H9 (cell line): ENCODE measurements around the gene THPO. TPM values are rescaled to one million over a fixed set of nuclear protein-coding genes. Genes with fewer than 3 reads are reported as not detected.

Experiments
- DNase-seq: peaks from one replicate; pipeline ENCODE4 v3.0.0-alpha.2; 2017
- H2AFZ ChIP-seq: one replicate; pipeline ENCODE4 v1.6.1; 2013; ENCODE audit warnings: mild to moderate bottlenecking, low read length, control low read depth, moderate library complexity
- H2AK5ac ChIP-seq: 2 replicates; pipeline ENCODE4 v1.6.1; 2013; ENCODE audit warnings: low read length, control low read depth, mixed read lengths; ENCODE audit not compliant: insufficient read length
- H2BK120ac ChIP-seq: one replicate; pipeline ENCODE4 v1.6.1; 2013; ENCODE audit warnings: low read depth, mild to moderate bottlenecking, low read length, control low read depth, inconsistent platforms; ENCODE audit not compliant: poor library complexity, severe bottlenecking
- H2BK12ac ChIP-seq: 2 replicates; pipeline ENCODE4 v1.6.1; 2013; ENCODE audit warnings: low read length, control low read depth, mixed read lengths, low read depth; ENCODE audit not compliant: insufficient read length
- H2BK15ac ChIP-seq: 2 replicates; pipeline ENCODE4 v1.6.1; 2013; ENCODE audit warnings: low read depth, low read length, control low read depth
- H2BK20ac ChIP-seq: one replicate; pipeline ENCODE4 v1.6.1; 2013; ENCODE audit warnings: low read depth, mild to moderate bottlenecking, low read length, control low read depth, inconsistent platforms; ENCODE audit not compliant: poor library complexity, severe bottlenecking
- H2BK5ac ChIP-seq: 2 replicates; pipeline ENCODE4 v1.6.1; 2013; ENCODE audit warnings: low read length, control low read depth, mixed read lengths; ENCODE audit not compliant: insufficient read length
- H3K14ac ChIP-seq: 2 replicates; pipeline ENCODE4 v1.6.1; 2013; ENCODE audit warnings: low read length, control low read depth; ENCODE audit not compliant: insufficient read depth
- H3K18ac ChIP-seq: 2 replicates; pipeline ENCODE4 v1.6.1; 2013; ENCODE audit warnings: low read depth, mild to moderate bottlenecking, mixed read lengths, low read length, control low read depth; ENCODE audit not compliant: insufficient read length
- H3K23ac ChIP-seq: 2 replicates; pipeline ENCODE4 v1.6.1; 2013; ENCODE audit warnings: low read length, control low read depth, mixed read lengths, low read depth; ENCODE audit not compliant: insufficient read length
- H3K23me2 ChIP-seq: 2 replicates; pipeline ENCODE4 v1.6.1; 2013; ENCODE audit warnings: low read depth, mild to moderate bottlenecking, mixed read lengths, low read length, control low read depth; ENCODE audit not compliant: insufficient read length, poor library complexity, severe bottlenecking
- H3K27ac ChIP-seq: 2 replicates; pipeline ENCODE4 v1.5.1; 2013; ENCODE audit warnings: low read length, control low read depth, mixed read lengths, low read depth; ENCODE audit not compliant: insufficient read length
- H3K27me3 ChIP-seq: 2 replicates; pipeline ENCODE4 v1.6.1; 2013; ENCODE audit warnings: low read length, control low read depth, inconsistent platforms; ENCODE audit not compliant: insufficient read depth
- H3K4ac ChIP-seq: 2 replicates; pipeline ENCODE4 v1.6.1; 2013; ENCODE audit warnings: low read depth, mild to moderate bottlenecking, control low read depth, inconsistent platforms, low read length, moderate library complexity
- H3K4me1 ChIP-seq: 2 replicates; pipeline ENCODE4 v1.6.1; 2013; ENCODE audit warnings: low read length, control low read depth, inconsistent platforms; ENCODE audit not compliant: insufficient read depth
- H3K4me2 ChIP-seq: 2 replicates; pipeline ENCODE4 v1.6.1; 2013; ENCODE audit warnings: low read length, control low read depth, mixed read lengths; ENCODE audit not compliant: insufficient read length, insufficient read depth
- H3K56ac ChIP-seq: 2 replicates; pipeline ENCODE4 v1.6.1; 2013; ENCODE audit warnings: low read depth, mild to moderate bottlenecking, mixed read lengths, low read length, control low read depth; ENCODE audit not compliant: insufficient read length
- H3K79me1 ChIP-seq: 2 replicates; pipeline ENCODE4 v1.6.1; 2013; ENCODE audit warnings: low read depth, mild to moderate bottlenecking, moderate library complexity, low read length, control low read depth, inconsistent platforms; ENCODE audit not compliant: insufficient read depth, poor library complexity, severe bottlenecking
- H3K79me2 ChIP-seq: 2 replicates; pipeline ENCODE4 v1.6.1; 2013; ENCODE audit warnings: low read length, control low read depth, inconsistent platforms; ENCODE audit not compliant: insufficient read depth
- H3K9ac ChIP-seq: 2 replicates; pipeline ENCODE4 v1.6.1; 2013; ENCODE audit warnings: low read length, control low read depth, mixed read lengths; ENCODE audit not compliant: insufficient read length; ENCODE audit errors: extremely low read depth
- H3K9me3 ChIP-seq: one replicate; pipeline ENCODE4 v1.6.1; 2013; ENCODE audit warnings: low read depth, low read length, inconsistent platforms; ENCODE audit not compliant: control insufficient read depth
- H3T11ph ChIP-seq: one replicate; pipeline ENCODE4 v1.6.1; 2013; ENCODE audit warnings: mild to moderate bottlenecking, low read length, control low read depth, inconsistent platforms
- H4K20me1 ChIP-seq: one replicate; pipeline ENCODE4 v1.6.1; 2013; ENCODE audit not compliant: control insufficient read depth, insufficient read length, insufficient read depth
- H4K5ac ChIP-seq: 2 replicates; pipeline ENCODE4 v1.6.1; 2013; ENCODE audit warnings: low read depth, mild to moderate bottlenecking, mixed read lengths, low read length, control low read depth; ENCODE audit not compliant: insufficient read length
- H4K8ac ChIP-seq: replicated peaks from 2 replicates; pipeline ENCODE4 v1.6.1; 2013; ENCODE audit warnings: low read length, control low read depth, mixed read lengths, low read depth; ENCODE audit not compliant: insufficient read length
- H4K91ac ChIP-seq: 2 replicates; pipeline ENCODE4 v1.6.1; 2013; ENCODE audit warnings: low read depth, mild to moderate bottlenecking, moderate library complexity, mixed read lengths, low read length, control low read depth; ENCODE audit not compliant: insufficient read length
- H3K27ac Mint-ChIP-seq, 3 experiments: 2 replicates in 2 of 3; 3 replicates in 1 of 3; pipeline ENCODE4 v1.8.0; 2020 to 2021; ENCODE audit warnings: mixed read lengths in 3 of 3, mild to moderate bottlenecking in 1 of 3, moderate library complexity in 1 of 3
- H3K27me3 Mint-ChIP-seq: 2 replicates; pipeline ENCODE4 v1.8.0; 2021; ENCODE audit warnings: low read depth, mild to moderate bottlenecking, moderate library complexity, mixed read lengths
- H3K36me3 Mint-ChIP-seq, 3 experiments: 2 replicates in 2 of 3; 3 replicates in 1 of 3; pipeline ENCODE4 v1.8.0; 2020 to 2021; ENCODE audit warnings: low read depth in 3 of 3, mixed read lengths in 3 of 3; ENCODE audit not compliant: insufficient read depth in 1 of 3
- H3K4me1 Mint-ChIP-seq, 2 experiments: 2 replicates each; pipeline ENCODE4 v1.8.0; 2020; ENCODE audit warnings: mixed read lengths in 2 of 2
- H3K4me3 Mint-ChIP-seq, 2 experiments: 2 replicates in 1 of 2; 3 replicates in 1 of 2; pipeline ENCODE4 v1.8.0; 2020 to 2021; ENCODE audit warnings: mild to moderate bottlenecking in 2 of 2, mixed read lengths in 2 of 2, moderate library complexity in 1 of 2
- H3K9me3 Mint-ChIP-seq, 2 experiments: 2 replicates in 1 of 2; 3 replicates in 1 of 2; pipeline ENCODE4 v1.8.0; 2020; ENCODE audit warnings: mild to moderate bottlenecking in 2 of 2, mixed read lengths in 2 of 2, moderate library complexity in 1 of 2
- WGBS: extraction: QIAGEN DNeasy Blood & Tissue Kit; methylation state at CpG from one replicate; pipeline ENCODE4 v1.1.7; 2013; ENCODE audit warnings: missing lambda C conversion rate, low lambda C conversion rate, mixed read lengths; ENCODE audit not compliant: insufficient read length; ENCODE audit errors: extremely low coverage; 5-methylcytosine and 5-hydroxymethylcytosine counted together
- total RNA-seq: library from RNA; stranded (reverse); gene quantifications from 2 replicates; pipeline ENCODE4 v1.2.1, GENCODE V29; 2021
- TF ChIP-seq, protein P1 (sequence below): fragments of 200-600 bp; sonication (generic); conservative IDR thresholded peaks from 3 replicates; pipeline ENCODE4 v1.8.0; 2021; ENCODE audit warnings: antibody characterized with exemption, mild to moderate bottlenecking

The THPO gene
- total RNA-seq, 1 experiment from 2014 or later = 0.85 TPM

DNA sequence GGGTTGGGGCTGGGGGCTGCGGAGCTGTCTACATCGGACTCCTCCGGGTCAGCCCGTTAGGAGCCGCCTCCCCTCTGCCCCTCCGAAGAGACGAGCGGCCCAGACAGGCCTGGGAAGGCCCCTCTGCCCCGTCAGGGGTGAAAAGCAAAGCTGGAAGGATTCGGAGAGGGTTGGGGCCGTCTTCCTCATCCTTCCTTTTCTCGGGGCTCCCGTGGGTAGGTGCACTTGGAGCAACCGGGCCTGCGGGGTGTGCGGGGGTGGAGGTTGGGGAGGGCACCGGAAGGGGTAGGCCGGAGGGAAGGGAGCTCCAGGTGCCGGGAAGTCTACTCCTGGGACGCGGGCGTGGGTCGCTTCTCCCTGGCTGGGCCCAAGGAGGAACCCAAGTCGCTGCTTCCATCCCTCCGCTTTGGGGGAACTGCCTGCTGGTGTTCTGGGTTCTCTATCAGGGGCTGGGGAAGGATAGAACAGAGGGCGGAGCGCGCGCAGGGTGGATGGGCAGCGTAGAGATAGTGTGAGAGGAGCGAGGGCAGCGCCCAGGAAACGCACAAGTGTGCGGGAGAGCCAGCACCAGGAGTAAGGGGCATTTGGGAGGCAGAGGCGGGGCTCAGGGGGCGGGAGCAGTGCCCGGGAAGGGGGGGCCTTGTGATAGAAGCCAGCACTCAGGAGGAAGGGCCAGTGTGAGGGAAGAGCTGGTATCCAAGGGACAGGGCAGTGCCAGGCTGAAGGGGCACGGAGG is 15.9 kb downstream of the THPO start:
- TF ChIP-seq, protein P1, sequence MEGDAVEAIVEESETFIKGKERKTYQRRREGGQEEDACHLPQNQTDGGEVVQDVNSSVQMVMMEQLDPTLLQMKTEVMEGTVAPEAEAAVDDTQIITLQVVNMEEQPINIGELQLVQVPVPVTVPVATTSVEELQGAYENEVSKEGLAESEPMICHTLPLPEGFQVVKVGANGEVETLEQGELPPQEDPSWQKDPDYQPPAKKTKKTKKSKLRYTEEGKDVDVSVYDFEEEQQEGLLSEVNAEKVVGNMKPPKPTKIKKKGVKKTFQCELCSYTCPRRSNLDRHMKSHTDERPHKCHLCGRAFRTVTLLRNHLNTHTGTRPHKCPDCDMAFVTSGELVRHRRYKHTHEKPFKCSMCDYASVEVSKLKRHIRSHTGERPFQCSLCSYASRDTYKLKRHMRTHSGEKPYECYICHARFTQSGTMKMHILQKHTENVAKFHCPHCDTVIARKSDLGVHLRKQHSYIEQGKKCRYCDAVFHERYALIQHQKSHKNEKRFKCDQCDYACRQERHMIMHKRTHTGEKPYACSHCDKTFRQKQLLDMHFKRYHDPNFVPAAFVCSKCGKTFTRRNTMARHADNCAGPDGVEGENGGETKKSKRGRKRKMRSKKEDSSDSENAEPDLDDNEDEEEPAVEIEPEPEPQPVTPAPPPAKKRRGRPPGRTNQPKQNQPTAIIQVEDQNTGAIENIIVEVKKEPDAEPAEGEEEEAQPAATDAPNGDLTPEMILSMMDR = no peak
- peaks cover 28 to 46% (median 44%) of the 10 kb centered on the region in 3 experiments; a peak in 6 of 7 replicates for H3K36me3 Mint-ChIP-seq
- H4K8ac ChIP-seq = no peak overlapping the region
- no peak overlapping the region for H3T11ph ChIP-seq
- peak overlapping the region; percentile 93 to 97 (median 97) for H3K27ac Mint-ChIP-seq
- H3K14ac ChIP-seq = peak overlapping the region; percentile 54
- no peak overlapping the region for H3K56ac ChIP-seq
- WGBS = no CpG with 5 or more reads among the region's 38 CpGs
- H3K4me2 ChIP-seq = peak overlapping the region; percentile 75
- no peak overlapping the region for H2BK5ac ChIP-seq
- H4K91ac ChIP-seq = no peak overlapping the region
- no peaks in the 10 kb centered on the region for H3K79me1 ChIP-seq
- H3K4me3 Mint-ChIP-seq = peak overlapping the region; percentile 96 to 98
- peaks cover 8% of the 10 kb centered on the region for H3K27me3 Mint-ChIP-seq
- peak overlapping the region; percentile 64 for H3K9ac ChIP-seq
- no peaks in the 10 kb centered on the region; the same call in 1 of the 2 replicates for H3K79me2 ChIP-seq
- DNase-seq = peak; percentile 79
- H4K5ac ChIP-seq = no peak overlapping the region
- H2BK15ac ChIP-seq = no peak overlapping the region
- no peak overlapping the region for H2AFZ ChIP-seq
- no peaks in the 10 kb centered on the region for H3K9me3 Mint-ChIP-seq
- peaks cover 2% of the 10 kb centered on the region; the same call in 1 of the 2 replicates for H3K4me1 ChIP-seq
- H3K4me1 Mint-ChIP-seq = peaks cover 23 to 26% of the 10 kb centered on the region in 2 experiments
- no peaks in the 10 kb centered on the region; the same call in 1 of the 2 replicates for H3K27me3 ChIP-seq
- peaks cover 25% of the 10 kb centered on the region for H3K23me2 ChIP-seq
- no peak overlapping the region for H2BK12ac ChIP-seq
- no peak overlapping the region for H2BK120ac ChIP-seq
- H3K4ac ChIP-seq = no peak overlapping the region
- no peak overlapping the region for H3K23ac ChIP-seq
- H2BK20ac ChIP-seq = no peak overlapping the region
- no peak overlapping the region for H2AK5ac ChIP-seq
- peaks cover 2% of the 10 kb centered on the region for H4K20me1 ChIP-seq
- peak overlapping the region; percentile 15 for H3K18ac ChIP-seq
- H3K9me3 ChIP-seq = no peaks in the 10 kb centered on the region
- no peak overlapping the region for H3K27ac ChIP-seq
